H1 (cell line): ENCODE measurements around the gene GATC. TPM values are rescaled to one million over a fixed set of nuclear protein-coding genes. Genes with fewer than 3 reads are reported as not detected.

Experiments used
- CTCF ChIA-PET: fragments of 300-600 bp; sonication (Branson Sonifier 250); formaldehyde crosslinking; loops from one replicate; lab custom pipeline; 2021; ENCODE audit not compliant: partially characterized antibody; lab: Charles Lee
- POLR2A ChIA-PET: fragments of 300-600 bp; sonication (Branson Sonifier 250); formaldehyde crosslinking; loops from one replicate; lab custom pipeline; 2021; ENCODE audit warnings: inconsistent platforms; ENCODE audit not compliant: partially characterized antibody; lab: Charles Lee
- DNase-seq, 2 experiments: peaks; one replicate each; pipeline versions ENCODE4 v3.0.0 to v3.0.0-alpha.2; 2010 to 2022; ENCODE audit warnings: low spot score in 2 of 2, low read depth in 1 of 2, mixed read lengths in 1 of 2
- FAIRE-seq: peaks from 2 replicates; lab custom pipeline; 2011; peaks lifted over from hg19 to GRCh38; lab: Jason Lieb, UNC
- H2AFZ ChIP-seq: 2 replicates; pipeline ENCODE4 v1.8.1; 2012; ENCODE audit warnings: low read length, inconsistent platforms
- H2AK5ac ChIP-seq: 2 replicates; pipeline ENCODE4 v1.6.1; 2013; ENCODE audit warnings: low read depth, low read length
- H2BK120ac ChIP-seq: replicated peaks from 2 replicates; pipeline ENCODE3; 2013; ENCODE audit warnings: low read depth, low read length, inconsistent platforms
- H2BK12ac ChIP-seq: 2 replicates; pipeline ENCODE4 v1.6.1; 2013; ENCODE audit warnings: low read depth, low read length
- H2BK15ac ChIP-seq: 2 replicates; pipeline ENCODE4 v1.6.1; 2013; ENCODE audit warnings: low read length
- H2BK20ac ChIP-seq: 2 replicates; pipeline ENCODE4 v1.6.1; 2013; ENCODE audit warnings: low read length
- H2BK5ac ChIP-seq: 2 replicates; pipeline ENCODE4 v1.6.1; 2013; ENCODE audit warnings: low read depth, low read length
- H3K14ac ChIP-seq: 2 replicates; pipeline ENCODE4 v1.6.1; 2013; ENCODE audit warnings: inconsistent platforms; ENCODE audit not compliant: insufficient read length
- H3K18ac ChIP-seq: 2 replicates; pipeline ENCODE4 v1.6.1; 2013; ENCODE audit warnings: low read length; ENCODE audit errors: extremely low read depth
- H3K23ac ChIP-seq: 2 replicates; pipeline ENCODE4 v1.6.1; 2013; ENCODE audit warnings: inconsistent platforms; ENCODE audit not compliant: insufficient read length
- H3K23me2 ChIP-seq: 2 replicates; pipeline ENCODE4 v1.6.1; 2013; ENCODE audit warnings: low read depth, low read length
- H3K27ac ChIP-seq: 2 replicates; pipeline ENCODE4 v1.6.1; 2011; ENCODE audit warnings: low read depth, low read length, inconsistent platforms
- H3K27me3 ChIP-seq, 4 experiments: replicated peaks in 1 of 4; 1 replicate in 1 of 4; 2 replicates in 3 of 4; pipeline versions ENCODE4 v1.6.1 to v1.8.1; 2011 to 2013; ENCODE audit warnings: low read length in 3 of 4, mild to moderate bottlenecking in 3 of 4, inconsistent platforms in 2 of 4, mixed read lengths in 2 of 4, moderate library complexity in 1 of 4; ENCODE audit not compliant: control insufficient read depth in 3 of 4, insufficient read depth in 3 of 4; ENCODE audit errors: extremely low read depth in 1 of 4
- H3K36me3 ChIP-seq, 4 experiments: 2 replicates each; pipeline versions ENCODE4 v1.6.1 to v1.8.1; 2011 to 2013; ENCODE audit warnings: mild to moderate bottlenecking in 4 of 4, low read length in 3 of 4, moderate library complexity in 2 of 4, control low read depth in 1 of 4, inconsistent platforms in 1 of 4; ENCODE audit not compliant: insufficient read depth in 4 of 4, control insufficient read depth in 2 of 4
- H3K4ac ChIP-seq: replicated peaks from 2 replicates; pipeline ENCODE3; 2013; ENCODE audit warnings: low read length, low read depth, mixed read lengths, inconsistent platforms; ENCODE audit not compliant: insufficient read length
- H3K4me1 ChIP-seq, 4 experiments: replicated peaks in 1 of 4; 1 replicate in 1 of 4; 2 replicates in 3 of 4; pipeline versions ENCODE4 v1.6.1 to v1.8.1; 2011 to 2013; ENCODE audit warnings: low read length in 3 of 4, inconsistent platforms in 2 of 4, mixed read lengths in 1 of 4; ENCODE audit not compliant: insufficient read depth in 4 of 4, control insufficient read depth in 3 of 4
- H3K4me2 ChIP-seq, 2 experiments: 2 replicates each; pipeline versions ENCODE4 v1.6.1 to v1.8.1; 2011 to 2013; ENCODE audit warnings: low read depth in 2 of 2, low read length in 2 of 2, control low read depth in 1 of 2, inconsistent platforms in 1 of 2, mild to moderate bottlenecking in 1 of 2; ENCODE audit not compliant: insufficient read depth in 1 of 2
- H3K4me3 ChIP-seq, 4 experiments: fragments of 200-600, 300-600 bp in 1 of 4; sonication (generic), shearing (Covaris generic), sonication (Bioruptor Twin) in 1 of 4; 2 replicates each; pipeline versions ENCODE4 v1.5.1 to v1.8.1; 2011 to 2016; ENCODE audit warnings: low read length in 4 of 4, low read depth in 3 of 4, control low read depth in 2 of 4, inconsistent platforms in 2 of 4, mild to moderate bottlenecking in 2 of 4, mixed read lengths in 1 of 4, moderate library complexity in 1 of 4; ENCODE audit not compliant: insufficient read depth in 2 of 4; ENCODE audit errors: extremely low read depth in 1 of 4
- H3K56ac ChIP-seq: replicated peaks from 2 replicates; pipeline ENCODE3; 2013; ENCODE audit warnings: low read depth, mild to moderate bottlenecking, mixed read lengths, low read length, inconsistent platforms; ENCODE audit not compliant: insufficient read length
- H3K79me1 ChIP-seq: 2 replicates; pipeline ENCODE4 v1.6.1; 2013; ENCODE audit warnings: low read depth, low read length, control low read depth
- H3K79me2 ChIP-seq, 2 experiments: 2 replicates each; pipeline versions ENCODE4 v1.6.1 to v1.8.1; 2012 to 2013; ENCODE audit warnings: low read length in 2 of 2, mild to moderate bottlenecking in 2 of 2, inconsistent platforms in 1 of 2; ENCODE audit not compliant: insufficient read depth in 2 of 2, control insufficient read depth in 1 of 2
- H3K9ac ChIP-seq, 4 experiments: replicated peaks in 1 of 4; 1 replicate in 1 of 4; 2 replicates in 3 of 4; pipeline versions ENCODE4 v1.6.1 to v1.8.1; 2011 to 2013; ENCODE audit warnings: low read depth in 3 of 4, low read length in 3 of 4, control low read depth in 2 of 4, mild to moderate bottlenecking in 2 of 4, moderate library complexity in 2 of 4, inconsistent platforms in 1 of 4; ENCODE audit errors: extremely low read depth in 1 of 4
- H3K9me3 ChIP-seq, 2 experiments: 2 replicates each; pipeline versions ENCODE4 v1.6.1 to v1.8.1; 2012 to 2013; ENCODE audit warnings: mild to moderate bottlenecking in 2 of 2, moderate library complexity in 2 of 2, control low read depth in 1 of 2, inconsistent platforms in 1 of 2, low read depth in 1 of 2, low read length in 1 of 2, mixed read lengths in 1 of 2; ENCODE audit not compliant: insufficient read depth in 2 of 2
- H4K20me1 ChIP-seq, 2 experiments: replicated peaks in 1 of 2; 2 replicates each; pipeline versions ENCODE3 to v1.8.1; 2011 to 2013; ENCODE audit warnings: inconsistent platforms in 2 of 2, low read length in 2 of 2, mild to moderate bottlenecking in 1 of 2; ENCODE audit not compliant: insufficient read depth in 2 of 2, control insufficient read depth in 1 of 2
- H4K5ac ChIP-seq: 2 replicates; pipeline ENCODE4 v1.6.1; 2013; ENCODE audit warnings: low read length, low read depth, mixed read lengths, inconsistent platforms; ENCODE audit not compliant: insufficient read length
- H4K8ac ChIP-seq: 2 replicates; pipeline ENCODE4 v1.8.0; 2013; ENCODE audit warnings: mild to moderate bottlenecking, moderate library complexity, low read length, inconsistent platforms; ENCODE audit not compliant: insufficient read depth; ENCODE audit errors: extremely low read depth
- H4K91ac ChIP-seq: replicated peaks from 2 replicates; pipeline ENCODE3; 2013; ENCODE audit warnings: low read length, mixed read lengths, inconsistent platforms; ENCODE audit not compliant: insufficient read length
- KDM1A ChIP-seq: fragments of 200-600, 300-600 bp; sonication (generic); IDR thresholded peaks from 2 replicates; pipeline ENCODE4 v1.7.1; 2016; ENCODE audit warnings: mild to moderate bottlenecking, low read length, borderline replicate concordance
- NRF1 ChIP-seq: IDR thresholded peaks from 2 replicates; pipeline ENCODE4 v1.6.1; 2011; ENCODE audit warnings: mild to moderate bottlenecking, low read depth, low read length, improper control_type of control experiment
- RAD21 ChIP-seq, 2 experiments: IDR thresholded peaks in 1 of 2; conservative IDR thresholded peaks in 1 of 2; 2 replicates each; pipeline ENCODE4 v1.6.1; 2011; ENCODE audit warnings: low read depth in 2 of 2, low read length in 2 of 2, improper control_type of control experiment in 1 of 2, inconsistent platforms in 1 of 2, mild to moderate bottlenecking in 1 of 2, moderate library complexity in 1 of 2
- RNF2 ChIP-seq: fragments of 200-900, 300-1000 bp; sonication (generic); IDR thresholded peaks from 2 replicates; pipeline ENCODE4 v1.7.1; 2016; ENCODE audit warnings: borderline replicate concordance, low read depth, mild to moderate bottlenecking, antibody characterized with exemption, low read length; ENCODE audit not compliant: poor library complexity, severe bottlenecking; ENCODE audit errors: missing control alignments
- TAF1 ChIP-seq: IDR thresholded peaks from 2 replicates; pipeline ENCODE4 v1.6.1; 2011; ENCODE audit warnings: mild to moderate bottlenecking, low read depth, low read length
- ZNF274 ChIP-seq: IDR thresholded peaks from 2 replicates; pipeline ENCODE4 v1.7.0; 2012; ENCODE audit warnings: low read length, borderline replicate concordance; ENCODE audit errors: extremely low read depth
- WGBS, 2 experiments: shearing (Covaris generic) in 1 of 2; methylation state at CpG; one replicate each; pipeline versions ENCODE4 v1.1.6 to v1.1.7; 2013 to 2015; ENCODE audit warnings: low lambda C conversion rate in 2 of 2, mixed read lengths in 2 of 2, inconsistent platforms in 1 of 2, low coverage in 1 of 2, missing lambda C conversion rate in 1 of 2; ENCODE audit not compliant: insufficient replicate concordance in 2 of 2, insufficient coverage in 1 of 2, insufficient read length in 1 of 2; ENCODE audit errors: extremely low coverage in 1 of 2, missing lambda C conversion rate in 1 of 2; 5-methylcytosine and 5-hydroxymethylcytosine counted together
- polyA plus RNA-seq, 7 experiments: library from polyadenylated mRNA; depleted of rRNA in 3 of 7; stranded (reverse) in 5 of 7; unstranded in 2 of 7; fragments of >200 nt in 5 of 7; fragments of 200-250 nt in 2 of 7; gene quantifications; 1 replicate in 5 of 7; 2 replicates in 1 of 7; 4 replicates in 1 of 7; pipeline versions ENCODE4 v1.2.1 to v1.2.3, GENCODE V29; 2011 to 2013; ENCODE audit warnings: missing spikeins in 2 of 7, mixed read lengths in 2 of 7
- total RNA-seq: library from RNA; stranded (reverse); fragmentation: NEBNext Ultra II Directional; extraction: Animal tissue kit (Norgen Biotek cat#: 25700); gene quantifications from 2 replicates; pipeline ENCODE4 v1.2.1, GENCODE V29; 2021
- TF ChIP-seq, protein P1 (sequence below), 3 experiments: IDR thresholded peaks; 1 replicate in 2 of 3; 2 replicates in 1 of 3; pipeline versions ENCODE4 v1.5.1 to v1.6.1; 2011; ENCODE audit warnings: low read length in 3 of 3, mild to moderate bottlenecking in 3 of 3, inconsistent platforms in 2 of 3, low read depth in 1 of 3, moderate library complexity in 1 of 3; ENCODE audit not compliant: insufficient read depth in 1 of 3; ENCODE audit errors: control extremely low read depth in 1 of 3

Gene GATC
- total and polyA plus RNA-seq, 2 of the 8 experiments (the other 6 are each of a cell fraction or from before 2014, with no cell fraction given) = 13.2 to 30.4 TPM

DNA sequence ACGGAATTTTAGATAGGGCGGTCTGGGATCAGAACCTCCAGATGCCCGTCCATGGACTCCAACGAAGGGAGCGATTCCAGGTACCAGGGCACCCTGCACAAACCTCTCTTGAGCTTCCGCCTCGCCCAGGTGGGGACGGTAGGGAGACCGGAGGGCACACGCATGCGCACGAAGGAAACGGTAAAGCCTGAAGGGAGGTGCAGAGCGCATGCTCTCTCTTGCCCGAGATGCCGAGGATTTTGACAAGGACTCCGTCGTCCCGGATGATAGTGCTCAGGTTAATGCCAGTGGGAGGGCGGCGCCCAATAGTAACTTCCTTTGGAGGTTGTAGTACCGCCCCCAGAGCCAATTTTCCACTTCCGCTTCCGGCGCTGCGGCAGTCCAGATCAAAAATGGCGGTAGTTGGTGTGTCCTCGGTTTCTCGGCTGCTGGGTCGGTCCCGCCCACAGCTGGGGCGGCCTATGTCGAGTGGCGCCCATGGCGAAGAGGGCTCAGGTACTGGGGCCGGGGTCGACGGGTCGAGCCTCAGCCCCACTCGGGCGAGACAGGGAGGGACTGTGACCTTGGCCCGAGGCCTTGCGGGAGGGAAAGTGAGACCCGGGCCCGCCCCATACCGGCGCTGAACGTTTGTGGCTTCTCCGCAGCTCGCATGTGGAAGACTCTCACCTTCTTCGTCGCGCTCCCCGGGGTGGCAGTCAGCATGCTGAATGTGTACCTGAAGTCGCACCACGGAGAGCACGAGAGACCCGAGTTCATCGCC, 8.3 kb upstream of the GATC start, which contains the start of gene COX6A1:
COX6A1 (plus strand) TSS at position 379 of the 760 bp plus-strand sequence; CDS start at position 393, 14 bp downstream.
- no peak within 1 kb of the TSS for H2BK12ac ChIP-seq
- peaks cover 2% of the 10 kb centered on the region; the same call in 1 of the 2 replicates for H3K23me2 ChIP-seq
- peaks cover 0 to 18% (median 6%) of the 10 kb centered on the region in 4 experiments; a peak in 4 of 8 replicates for H3K36me3 ChIP-seq
- no peak within 1 kb of the TSS for H4K91ac ChIP-seq
- H3K56ac ChIP-seq = peak within 1 kb of the TSS; percentile 10
- peak; percentile 78 for FAIRE-seq
- H3K23ac ChIP-seq = no peak within 1 kb of the TSS
- peak within 1 kb of the TSS; percentile 77 for H2BK5ac ChIP-seq
- no peak within 1 kb of the TSS for H2BK15ac ChIP-seq
- H2BK20ac ChIP-seq = no peak within 1 kb of the TSS
- peak within 1 kb of the TSS; percentile 45 for H2AFZ ChIP-seq
- ChIA-PET POLR2A (interaction anchor here (0.6 to 2.2 kb wide), 20 partner anchors 9 to 902 kb away, joined by 3 to 13 read pairs (median 4); partner anchors contain the start of genes DYNLL1, GATC, RNU4-1 and RNU4-2), CTCF (interaction anchor here (0.7 to 13.9 kb wide), 19 partner anchors 8 to 145 kb away, joined by 3 to 310 read pairs (median 4); no protein-coding TSS in a partner anchor)
- H3K27ac ChIP-seq = peak within 1 kb of the TSS; percentile 58; the same call in 1 of the 2 replicates
- H3K79me2 ChIP-seq = peaks cover 9 to 25% of the 10 kb centered on the region in 2 experiments; a peak in 3 of 4 replicates
- peaks cover 2 to 10% of the 10 kb centered on the region in 2 experiments for H4K20me1 ChIP-seq
- 0 out of 2 replicates have a peak within 1 kb of the TSS, but pooled peaks have one; percentile 62 for H4K8ac ChIP-seq
- no peaks in the 10 kb centered on the region for H3K27me3 ChIP-seq
- H2AK5ac ChIP-seq = no peak within 1 kb of the TSS
- H3K4ac ChIP-seq = no peak within 1 kb of the TSS
- WGBS, 2 experiments = 2% methylated on average over 59 of the region's 59 CpGs; no CpG with 5 or more reads in 1 of the 2 experiments
- H3K9ac ChIP-seq = peak within 1 kb of the TSS; percentile 61 to 87 (median 78)
- H2BK120ac ChIP-seq = no peak within 1 kb of the TSS
- H3K4me1 ChIP-seq = peaks cover 0 to 2% (median under 1%) of the 10 kb centered on the region in 4 experiments; a peak in 1 of 7 replicates
- peak within 1 kb of the TSS; percentile 81 to 92 (median 90) for H3K4me3 ChIP-seq
- no peaks in the 10 kb centered on the region for H3K79me1 ChIP-seq
- peak; percentile 94 to 98 for DNase-seq
- no peak within 1 kb of the TSS for H3K14ac ChIP-seq
- H4K5ac ChIP-seq = peak within 1 kb of the TSS; percentile 73
- peak within 1 kb of the TSS; percentile 89; the same call in 1 of the 2 replicates for H3K18ac ChIP-seq
- H3K9me3 ChIP-seq = no peaks in the 10 kb centered on the region
- peak within 1 kb of the TSS; percentile 87 to 98 for H3K4me2 ChIP-seq
- TF ChIP-seq ZNF274 (no peak), RNF2 (no peak), KDM1A (no peak), TAF1 (peak; percentile 90), RAD21 (IDR thresholded peaks at IDR 0.05 in 1 of 2, conservative IDR thresholded peaks at IDR 0.05 in 1 of 2; ENCODE audit: low read depth in 2 of 2, low read length in 2 of 2) (peak in 1 of 2 experiments; percentile 9; a peak in 2 of 4 replicates), NRF1 (peak; percentile 98)
- TF ChIP-seq, protein P1, sequence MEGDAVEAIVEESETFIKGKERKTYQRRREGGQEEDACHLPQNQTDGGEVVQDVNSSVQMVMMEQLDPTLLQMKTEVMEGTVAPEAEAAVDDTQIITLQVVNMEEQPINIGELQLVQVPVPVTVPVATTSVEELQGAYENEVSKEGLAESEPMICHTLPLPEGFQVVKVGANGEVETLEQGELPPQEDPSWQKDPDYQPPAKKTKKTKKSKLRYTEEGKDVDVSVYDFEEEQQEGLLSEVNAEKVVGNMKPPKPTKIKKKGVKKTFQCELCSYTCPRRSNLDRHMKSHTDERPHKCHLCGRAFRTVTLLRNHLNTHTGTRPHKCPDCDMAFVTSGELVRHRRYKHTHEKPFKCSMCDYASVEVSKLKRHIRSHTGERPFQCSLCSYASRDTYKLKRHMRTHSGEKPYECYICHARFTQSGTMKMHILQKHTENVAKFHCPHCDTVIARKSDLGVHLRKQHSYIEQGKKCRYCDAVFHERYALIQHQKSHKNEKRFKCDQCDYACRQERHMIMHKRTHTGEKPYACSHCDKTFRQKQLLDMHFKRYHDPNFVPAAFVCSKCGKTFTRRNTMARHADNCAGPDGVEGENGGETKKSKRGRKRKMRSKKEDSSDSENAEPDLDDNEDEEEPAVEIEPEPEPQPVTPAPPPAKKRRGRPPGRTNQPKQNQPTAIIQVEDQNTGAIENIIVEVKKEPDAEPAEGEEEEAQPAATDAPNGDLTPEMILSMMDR (IDR thresholded peaks at IDR 0.05; ENCODE audit: control extremely low read depth in 1 of 3, insufficient read depth in 1 of 3, low read depth in 1 of 3, low read length in 3 of 3) = peak; percentile 25 to 31 (median 28); a peak in 3 of 4 replicates
